Pancreas (tissue), 10 donors: ENCODE data around the gene ITIH1. TPM values are rescaled to one million over a fixed set of nuclear protein-coding genes. Genes with fewer than 3 reads are reported as not detected.
A peak's percentile ranks its signal among the peaks of the same experiment; 100 is the strongest.

ENCODE experiments used
- ATAC-seq, 4 donors: fragments of 200-7000 bp; cut with Tn5 transposase; one replicate each; pipeline versions ENCODE4 v1.8.0 to v1.9.1; 2020; ENCODE audit warnings: mild to moderate bottlenecking in 4 of 4, moderate library complexity in 4 of 4
- DNase-seq, 6 donors: peaks; one replicate each; pipeline ENCODE4 v3.0.0-alpha.2; 2020
- FAIRE-seq: peaks from 2 replicates; lab custom pipeline; 2012; peaks lifted over from hg19 to GRCh38; lab: Jason Lieb, UNC
- H3K27ac ChIP-seq, 4 donors: fragments of 200-600 bp; sonication (generic); 1 replicate in 3 of 4; 2 replicates in 1 of 4; pipeline versions ENCODE4 v1.5.0 to v1.8.0; 2020
- H3K27me3 ChIP-seq, 4 donors: fragments of 200-600 bp; one replicate each; pipeline ENCODE4 v1.8.0; 2021
- H3K36me3 ChIP-seq, 3 donors: fragments of 200-600 bp; sonication (generic) in 1 of 3; one replicate each; pipeline versions ENCODE4 v1.5.0 to v1.8.0; 2020 to 2021
- H3K4me1 ChIP-seq, 3 donors: fragments of 200-600 bp; one replicate each; pipeline ENCODE4 v1.8.0; 2021
- H3K4me3 ChIP-seq, 4 donors: fragments of 200-600 bp; sonication (generic) in 2 of 4; one replicate each; pipeline versions ENCODE4 v1.5.0 to v1.8.0; 2020 to 2021
- H3K9me3 ChIP-seq, 4 donors: fragments of 200-600 bp; one replicate each; pipeline ENCODE4 v1.8.0; 2021
- CTCF ChIP-seq, 4 donors: fragments of 200-600 bp; sonication (generic) in 3 of 4; IDR thresholded peaks; one replicate each; pipeline versions ENCODE4 v1.5.0 to v1.8.0; 2021; ENCODE audit warnings: antibody characterized with exemption in 4 of 4
- WGBS, 2 donors: extraction: QIAGEN DNeasy Blood & Tissue Kit; methylation state at CpG; one replicate each; pipeline ENCODE4 v1.1.7; 2013; 5-methylcytosine and 5-hydroxymethylcytosine counted together
- intact Hi-C, 3 donors: fragments of 100-400 bp; cut with DNase I; formaldehyde crosslinking; loops; one replicate each; pipeline versions ENCODE4 v1.11.1 to v1.14.2; 2022
- polyA plus RNA-seq, 2 donors: library from polyadenylated mRNA; stranded (reverse); fragments of 200-250 nt; gene quantifications; one replicate each; pipeline ENCODE4 v1.2.3, GENCODE V29; 2013
- total RNA-seq, 6 donors: library from RNA; stranded (reverse); fragmentation: NEBNext Ultra II Directional in 4 of 6; extraction: Animal tissue kit (Norgen Biotek cat#: 25700) in 4 of 6; gene quantifications; one replicate each; pipeline versions ENCODE4 v1.2.1 to v1.2.4, GENCODE V29; 2021 to 2023
- donor health status: healthy with polysubstance abuse.
- donor health status: DM: no; HTN: no; CAD: no; lungs with moderate emphysema.
- donor health status: DM: no; HTN: no; CAD: no.
- donor health status: control.
- donor health status: control.
- donor health status: Bipolar disorder and iron deficiency.
- donor health status: DM: yes; HTN: yes; CAD: no.
- donor health status: DM: no; HTN: no; CAD: no.
- donor health status: DM: no; HTN: no; CAD: no.
- donor health status: DM: yes; HTN: yes; CAD: no.

ITIH1 gene
- total and polyA plus RNA-seq, 8 donors = 0.32 to 1.9 (median 0.51) TPM; not detected in 1

GRCh38 chr3:52835766-52836470 is 58.5 kb downstream of the ITIH1 start:
- no peaks in the 10 kb centered on the region for H3K9me3 ChIP-seq
- DNase-seq (peak in 1 of 6 donors; percentile 28), ATAC-seq (no peak), FAIRE-seq (no peak)
- no peak overlapping the region for H3K4me3 ChIP-seq
- H3K36me3 ChIP-seq = no peaks in the 10 kb centered on the region
- H3K27me3 ChIP-seq = no peaks in the 10 kb centered on the region
- H3K27ac ChIP-seq = no peak overlapping the region
- intact Hi-C loops = no loop called here
- H3K4me1 ChIP-seq = peaks cover 0 to 14% (median 0%) of the 10 kb centered on the region in 3 donors
- no peak for TF ChIP-seq CTCF (IDR thresholded peaks at IDR 0.05)
- 86 to 90% methylated on average over 8 of the region's 8 CpGs for WGBS, 2 donors

- intact Hi-C loops = no loop called here
- no peak overlapping the region for H3K4me3 ChIP-seq
- DNase-seq = no peak
- no peak for ATAC-seq
- H3K4me1 ChIP-seq = peaks cover 0 to 8% (median 0%) of the 10 kb centered on the region in 3 donors
- no peak for TF ChIP-seq CTCF (IDR thresholded peaks at IDR 0.05)
- H3K36me3 ChIP-seq = no peaks in the 10 kb centered on the region
- no peaks in the 10 kb centered on the region for H3K9me3 ChIP-seq
- FAIRE-seq = no peak
- no peak overlapping the region for H3K27ac ChIP-seq
- no peaks in the 10 kb centered on the region for H3K27me3 ChIP-seq
- 89 to 92% methylated on average over 5 of the region's 5 CpGs for WGBS, 2 donors
Measured at GRCh38 chr3:52836471-52836845, 59.1 kb downstream of the ITIH1 start.

- Histone ChIP-seq H3K4me3 (no peak overlapping the region), H3K27me3 (no peaks in the 10 kb centered on the region), H3K27ac (no peak overlapping the region), H3K36me3 (peaks cover 0 to 2% (median 2%) of the 10 kb centered on the region in 3 donors), H3K9me3 (no peaks in the 10 kb centered on the region), H3K4me1 (peaks cover 0 to 3% (median 0%) of the 10 kb centered on the region in 3 donors)
- DNase-seq (peak in 1 of 6 donors; percentile 20), FAIRE-seq (no peak), ATAC-seq (peak in 1 of 4 donors; percentile 29)
- intact Hi-C loops = no loop called here
- no peak for TF ChIP-seq CTCF (IDR thresholded peaks at IDR 0.05)
- 93% methylated on average over 4 of the region's 4 CpGs for WGBS, 2 donors
Measured at GRCh38 chr3:52836986-52837385, 59.6 kb downstream of the ITIH1 start.

GRCh38 chr3:52838561-52839267 is 61.3 kb downstream of the ITIH1 start:
- intact Hi-C loops = no loop called here
- no peak for FAIRE-seq
- WGBS, 2 donors = 92 to 97% methylated on average over 8 of the region's 8 CpGs
- Histone ChIP-seq H3K27me3 (no peaks in the 10 kb centered on the region), H3K27ac (no peak overlapping the region), H3K9me3 (no peaks in the 10 kb centered on the region), H3K36me3 (peaks cover 0 to 4% (median 2%) of the 10 kb centered on the region in 3 donors), H3K4me1 (no peaks in the 10 kb centered on the region), H3K4me3 (no peak overlapping the region)
- no peak for DNase-seq
- TF ChIP-seq CTCF (IDR thresholded peaks at IDR 0.05) = no peak
- no peak for ATAC-seq

- no peak for TF ChIP-seq CTCF (IDR thresholded peaks at IDR 0.05)
- H3K9me3 ChIP-seq = no peaks in the 10 kb centered on the region
- DNase-seq (no peak), ATAC-seq (no peak), FAIRE-seq (no peak)
- peaks cover 0 to 1% (median 0%) of the 10 kb centered on the region in 3 donors for H3K4me1 ChIP-seq
- intact Hi-C loops = no loop called here
- H3K27ac ChIP-seq = no peak overlapping the region
- H3K27me3 ChIP-seq = no peaks in the 10 kb centered on the region
- WGBS, 2 donors = 74 to 89% methylated on average over 2 of the region's 2 CpGs
- H3K4me3 ChIP-seq = no peak overlapping the region
- H3K36me3 ChIP-seq = peaks cover 0 to 4% (median 2%) of the 10 kb centered on the region in 3 donors
Measured at GRCh38 chr3:52839268-52839575, 61.8 kb downstream of the ITIH1 start.
